ENCODE data around the gene PAMR1. TPM values are rescaled to one million over a fixed set of nuclear protein-coding genes. Genes with fewer than 3 reads are reported as not detected.

Gene PAMR1
- total and polyA plus RNA-seq, 7 experiments from 2014 or later: not detected

- H3K36me3 ChIP-seq (ENCODE audit: control insufficient read depth in 2 of 3, insufficient read depth in 3 of 3, low read length in 3 of 3): no peaks in the 10 kb centered on the region
- no peak overlapping the region for H3K27ac ChIP-seq (ENCODE audit: low read depth, low read length)
- ChIA-PET POLR2A (no interaction called here), CTCF (interaction anchor here (0.7 kb wide), 1 partner anchor 52 kb away, joined by 3 read pairs; no protein-coding TSS in a partner anchor)
- H3K9me3 ChIP-seq (ENCODE audit: control insufficient read depth in 2 of 3, low read length in 3 of 3): no peaks in the 10 kb centered on the region
- DNase-seq (no peak), ATAC-seq (no peak)
- H3K27me3 Mint-ChIP-seq: peaks cover 31 to 55% (median 51%) of the 10 kb centered on the region in 5 donors
- no peak overlapping the region for H3K4me3 ChIP-seq (ENCODE audit: low read length)
- H3K9me3 Mint-ChIP-seq: peaks cover 0 to 5% (median 3%) of the 10 kb centered on the region in 11 donors
- no peaks in the 10 kb centered on the region for H3K4me1 ChIP-seq (ENCODE audit: control insufficient read depth in 2 of 2, insufficient read depth in 2 of 2, low read length in 2 of 2)
- no peaks in the 10 kb centered on the region for H3K4me1 Mint-ChIP-seq
- H3K27me3 ChIP-seq (ENCODE audit: control insufficient read depth in 2 of 2, insufficient read depth in 2 of 2, low read length in 2 of 2): no peaks in the 10 kb centered on the region
- no peak overlapping the region for H3K27ac Mint-ChIP-seq
- H3K4me3 Mint-ChIP-seq: no peak overlapping the region
- peaks cover 0 to 2% (median 0%) of the 10 kb centered on the region in 5 donors for H3K36me3 Mint-ChIP-seq
- intact Hi-C loops (cut with micrococcal nuclease): no loop called here
Observed at GRCh38 chr11:35563484-35564244, 38.2 kb upstream of the PAMR1 start.

- Histone ChIP-seq H3K4me1 (ENCODE audit: control insufficient read depth in 2 of 2, insufficient read depth in 2 of 2, low read length in 2 of 2) (no peaks in the 10 kb centered on the region), H3K27ac (ENCODE audit: low read depth, low read length) (no peak overlapping the region), H3K36me3 (ENCODE audit: control insufficient read depth in 2 of 3, insufficient read depth in 3 of 3, low read length in 3 of 3) (no peaks in the 10 kb centered on the region), H3K4me3 (ENCODE audit: low read length) (no peak overlapping the region), H3K27me3 (ENCODE audit: control insufficient read depth in 2 of 2, insufficient read depth in 2 of 2, low read length in 2 of 2) (peaks cover 0 to 3% of the 10 kb centered on the region in 2 donors), H3K9me3 (ENCODE audit: control insufficient read depth in 2 of 3, low read length in 3 of 3) (no peaks in the 10 kb centered on the region)
- H3K4me1 Mint-ChIP-seq: no peaks in the 10 kb centered on the region
- H3K4me3 Mint-ChIP-seq: no peak overlapping the region
- POLR2A ChIA-PET: no interaction called here
- H3K9me3 Mint-ChIP-seq: peaks cover 0 to 3% (median 0%) of the 10 kb centered on the region in 11 donors
- CTCF ChIA-PET: no interaction called here
- no peaks in the 10 kb centered on the region for H3K36me3 Mint-ChIP-seq
- ATAC-seq: no peak
- intact Hi-C loops (cut with micrococcal nuclease): no loop called here
- no peak for DNase-seq
- no peak overlapping the region for H3K27ac Mint-ChIP-seq
- H3K27me3 Mint-ChIP-seq: peaks cover 29 to 55% (median 50%) of the 10 kb centered on the region in 5 donors
Observed at GRCh38 chr11:35559949-35560348, 34.5 kb upstream of the PAMR1 start.

GRCh38 chr11:35558513-35558912 lies 33.1 kb upstream of the PAMR1 start:
- H3K9me3 Mint-ChIP-seq: peaks cover 0 to 3% (median 0%) of the 10 kb centered on the region in 11 donors
- H3K4me1 Mint-ChIP-seq: no peaks in the 10 kb centered on the region
- Histone ChIP-seq H3K4me3 (ENCODE audit: low read length) (no peak overlapping the region), H3K4me1 (ENCODE audit: control insufficient read depth in 2 of 2, insufficient read depth in 2 of 2, low read length in 2 of 2) (no peaks in the 10 kb centered on the region), H3K27ac (ENCODE audit: low read depth, low read length) (no peak overlapping the region), H3K36me3 (ENCODE audit: control insufficient read depth in 2 of 3, insufficient read depth in 3 of 3, low read length in 3 of 3) (no peaks in the 10 kb centered on the region), H3K9me3 (ENCODE audit: control insufficient read depth in 2 of 3, low read length in 3 of 3) (no peaks in the 10 kb centered on the region), H3K27me3 (ENCODE audit: control insufficient read depth in 2 of 2, insufficient read depth in 2 of 2, low read length in 2 of 2) (peaks cover 0 to 3% of the 10 kb centered on the region in 2 donors)
- H3K36me3 Mint-ChIP-seq: no peaks in the 10 kb centered on the region
- ATAC-seq (no peak), DNase-seq (no peak)
- POLR2A ChIA-PET: no interaction called here
- H3K27me3 Mint-ChIP-seq: peaks cover 31 to 60% (median 50%) of the 10 kb centered on the region in 5 donors
- no peak overlapping the region for H3K27ac Mint-ChIP-seq
- CTCF ChIA-PET: no interaction called here
- H3K4me3 Mint-ChIP-seq: no peak overlapping the region
- intact Hi-C loops (cut with micrococcal nuclease): no loop called here

- Histone ChIP-seq H3K4me3 (ENCODE audit: low read length) (no peak overlapping the region), H3K27me3 (ENCODE audit: control insufficient read depth in 2 of 2, insufficient read depth in 2 of 2, low read length in 2 of 2) (peaks cover 0 to 3% of the 10 kb centered on the region in 2 donors), H3K4me1 (ENCODE audit: control insufficient read depth in 2 of 2, insufficient read depth in 2 of 2, low read length in 2 of 2) (no peaks in the 10 kb centered on the region), H3K27ac (ENCODE audit: low read depth, low read length) (no peak overlapping the region), H3K36me3 (ENCODE audit: control insufficient read depth in 2 of 3, insufficient read depth in 3 of 3, low read length in 3 of 3) (no peaks in the 10 kb centered on the region), H3K9me3 (ENCODE audit: control insufficient read depth in 2 of 3, low read length in 3 of 3) (no peaks in the 10 kb centered on the region)
- Mint-ChIP-seq H3K4me1 (no peaks in the 10 kb centered on the region), H3K36me3 (no peaks in the 10 kb centered on the region), H3K27ac (no peak overlapping the region), H3K9me3 (peaks cover 0 to 6% (median 0%) of the 10 kb centered on the region in 11 donors), H3K27me3 (peaks cover 14 to 46% (median 34%) of the 10 kb centered on the region in 5 donors), H3K4me3 (no peak overlapping the region)
- DNase-seq (no peak), ATAC-seq (no peak)
- POLR2A ChIA-PET: no interaction called here
- CTCF ChIA-PET: no interaction called here
- intact Hi-C loops (cut with micrococcal nuclease): no loop called here
Observed at GRCh38 chr11:35555488-35555887, 30.1 kb upstream of the PAMR1 start.

- no peaks in the 10 kb centered on the region for H3K36me3 ChIP-seq (ENCODE audit: control insufficient read depth in 2 of 3, insufficient read depth in 3 of 3, low read length in 3 of 3)
- Mint-ChIP-seq H3K4me3 (no peak overlapping the region), H3K9me3 (peaks cover 0 to 6% (median 0%) of the 10 kb centered on the region in 11 donors), H3K27me3 (peaks cover 7 to 42% (median 27%) of the 10 kb centered on the region in 5 donors), H3K4me1 (no peaks in the 10 kb centered on the region), H3K27ac (no peak overlapping the region), H3K36me3 (no peaks in the 10 kb centered on the region)
- ChIA-PET POLR2A (no interaction called here), CTCF (no interaction called here)
- DNase-seq (no peak), ATAC-seq (no peak)
- intact Hi-C loops (cut with micrococcal nuclease): no loop called here
- peaks cover 0 to 3% of the 10 kb centered on the region in 2 donors for H3K27me3 ChIP-seq (ENCODE audit: control insufficient read depth in 2 of 2, insufficient read depth in 2 of 2, low read length in 2 of 2)
- H3K9me3 ChIP-seq (ENCODE audit: control insufficient read depth in 2 of 3, low read length in 3 of 3): no peaks in the 10 kb centered on the region
- H3K27ac ChIP-seq (ENCODE audit: low read depth, low read length): no peak overlapping the region
- no peak overlapping the region for H3K4me3 ChIP-seq (ENCODE audit: low read length)
- no peaks in the 10 kb centered on the region for H3K4me1 ChIP-seq (ENCODE audit: control insufficient read depth in 2 of 2, insufficient read depth in 2 of 2, low read length in 2 of 2)
Observed at GRCh38 chr11:35554491-35555437, 29.3 kb upstream of the PAMR1 start.

GRCh38 chr11:35553831-35554230 lies 28.4 kb upstream of the PAMR1 start:
- intact Hi-C loops (cut with micrococcal nuclease): no loop called here
- H3K36me3 ChIP-seq (ENCODE audit: control insufficient read depth in 2 of 3, insufficient read depth in 3 of 3, low read length in 3 of 3): no peaks in the 10 kb centered on the region
- H3K4me1 ChIP-seq (ENCODE audit: control insufficient read depth in 2 of 2, insufficient read depth in 2 of 2, low read length in 2 of 2): no peaks in the 10 kb centered on the region
- Mint-ChIP-seq H3K9me3 (peaks cover 0 to 6% (median 0%) of the 10 kb centered on the region in 11 donors), H3K4me1 (no peaks in the 10 kb centered on the region), H3K27ac (no peak overlapping the region), H3K4me3 (no peak overlapping the region), H3K36me3 (no peaks in the 10 kb centered on the region), H3K27me3 (peaks cover 6 to 37% (median 25%) of the 10 kb centered on the region in 5 donors)
- H3K27ac ChIP-seq (ENCODE audit: low read depth, low read length): no peak overlapping the region
- ATAC-seq (no peak), DNase-seq (no peak)
- H3K9me3 ChIP-seq (ENCODE audit: control insufficient read depth in 2 of 3, low read length in 3 of 3): no peaks in the 10 kb centered on the region
- peaks cover 0 to 3% of the 10 kb centered on the region in 2 donors for H3K27me3 ChIP-seq (ENCODE audit: control insufficient read depth in 2 of 2, insufficient read depth in 2 of 2, low read length in 2 of 2)
- no peak overlapping the region for H3K4me3 ChIP-seq (ENCODE audit: low read length)
- ChIA-PET CTCF (no interaction called here), POLR2A (no interaction called here)

Measured in naive thymus-derived CD4-positive, alpha-beta T cell (primary cell).